Muscle of arm (tissue), 12 donors: ENCODE data around the gene MBNL2. TPM values are rescaled to one million over a fixed set of nuclear protein-coding genes. Genes with fewer than 3 reads are reported as not detected.

Experiments used
- DNase-seq: peaks from one replicate; pipeline ENCODE4 v3.0.0-alpha.2; 2013
- polyA plus RNA-seq, 12 donors: library from polyadenylated mRNA; unstranded; fragments of 120-200 nt; gene quantifications; one replicate each; pipeline ENCODE4 v1.2.1, GENCODE V29; 2013; ENCODE audit not compliant: insufficient read length in 12 of 12

MBNL2 gene
- polyA plus RNA-seq, 12 donors, result 27.7 to 75.2 (median 37.5) TPM; not detected in 1

DNA sequence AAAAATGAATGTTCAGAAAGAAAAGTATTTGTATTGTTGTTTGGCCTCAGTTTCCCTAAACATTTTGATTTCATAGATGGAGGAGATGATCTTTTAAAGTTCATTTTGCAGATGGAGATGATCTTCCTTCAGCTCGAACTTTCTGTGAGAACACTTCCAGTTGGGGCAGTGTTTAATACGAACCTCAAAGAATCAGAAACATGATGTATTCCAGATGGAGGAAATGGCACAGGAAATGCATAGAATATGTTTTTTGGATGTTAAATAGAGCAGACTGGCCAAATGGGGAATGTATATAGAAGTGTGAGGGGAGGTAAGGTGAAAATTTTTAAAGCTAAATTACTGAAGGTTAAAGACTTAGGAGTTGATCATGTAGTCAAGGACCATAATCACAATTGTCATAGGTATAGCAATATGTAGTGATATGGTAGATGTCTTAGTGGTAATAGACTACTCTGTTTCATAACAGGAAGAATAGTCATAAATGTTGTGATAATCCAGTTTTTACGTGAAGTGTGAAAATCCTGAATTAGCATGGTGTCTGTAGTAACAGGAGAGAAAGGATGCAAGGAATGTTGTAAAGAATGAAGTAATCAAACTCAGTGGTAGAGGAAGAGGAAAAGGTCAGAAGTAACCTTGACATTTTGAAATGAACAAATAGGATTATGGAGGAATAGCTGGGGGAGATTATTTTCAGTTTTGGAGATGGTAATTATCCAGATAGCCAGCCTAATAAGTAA is 216.9 kb downstream of the MBNL2 start:
- DNase-seq, result no peak

GRCh38 chr13:97440598-97441170 is 218.6 kb downstream of the MBNL2 start:
- no peak for DNase-seq

- DNase-seq, result no peak
These were observed 219.2 kb downstream of the MBNL2 start for GRCh38 chr13:97441368-97441767.

Other genes starting within 250 kb of the MBNL2 start
- 1 to 10 TPM in 2 of 12 donors, under 1 TPM in 8, not detected in 2; 0.13 to 2.6 (median 0.75) TPM for gene OXGR1, start 227.9 kb upstream of the MBNL2 start, polyA plus RNA-seq
- 10 to 100 TPM in 11 of 12 donors, not detected in 1; 23.9 to 34.5 (median 29.7) TPM for gene RAP2A, start 211.8 kb downstream of the MBNL2 start, polyA plus RNA-seq